Measurements from ENCODE around the gene HSFX1.
"Not testable (repeated sequence)": the region's sequence is repeated elsewhere in the genome, so short reads cannot be mapped to it uniquely, and the experiment has no call there.

DNA sequence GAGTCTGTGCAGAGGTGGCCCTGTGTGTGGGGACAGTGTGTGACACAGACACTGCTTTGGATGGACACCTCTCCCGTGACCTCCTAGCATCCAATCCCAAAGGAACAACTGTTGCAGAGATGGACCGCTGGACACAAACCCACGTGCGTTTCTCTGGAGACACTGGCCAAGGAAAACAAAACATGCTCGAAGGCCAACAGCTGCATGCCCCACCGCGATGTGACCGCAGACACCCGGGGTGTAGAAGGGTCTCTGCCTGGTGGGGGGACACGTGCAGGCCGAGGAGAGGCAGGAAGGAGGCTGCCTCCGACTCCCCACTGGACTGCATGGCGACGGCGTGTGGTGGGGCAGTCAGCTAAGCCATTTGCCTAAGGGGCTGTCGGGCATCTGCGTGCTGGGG is at the start of gene HSFX1:
- not testable (repeated sequence) for TF ChIP-seq EZH2phosphoT487 (IDR thresholded peaks at IDR 0.05; ENCODE audit: low read depth)
- TF ChIP-seq, protein P1, sequence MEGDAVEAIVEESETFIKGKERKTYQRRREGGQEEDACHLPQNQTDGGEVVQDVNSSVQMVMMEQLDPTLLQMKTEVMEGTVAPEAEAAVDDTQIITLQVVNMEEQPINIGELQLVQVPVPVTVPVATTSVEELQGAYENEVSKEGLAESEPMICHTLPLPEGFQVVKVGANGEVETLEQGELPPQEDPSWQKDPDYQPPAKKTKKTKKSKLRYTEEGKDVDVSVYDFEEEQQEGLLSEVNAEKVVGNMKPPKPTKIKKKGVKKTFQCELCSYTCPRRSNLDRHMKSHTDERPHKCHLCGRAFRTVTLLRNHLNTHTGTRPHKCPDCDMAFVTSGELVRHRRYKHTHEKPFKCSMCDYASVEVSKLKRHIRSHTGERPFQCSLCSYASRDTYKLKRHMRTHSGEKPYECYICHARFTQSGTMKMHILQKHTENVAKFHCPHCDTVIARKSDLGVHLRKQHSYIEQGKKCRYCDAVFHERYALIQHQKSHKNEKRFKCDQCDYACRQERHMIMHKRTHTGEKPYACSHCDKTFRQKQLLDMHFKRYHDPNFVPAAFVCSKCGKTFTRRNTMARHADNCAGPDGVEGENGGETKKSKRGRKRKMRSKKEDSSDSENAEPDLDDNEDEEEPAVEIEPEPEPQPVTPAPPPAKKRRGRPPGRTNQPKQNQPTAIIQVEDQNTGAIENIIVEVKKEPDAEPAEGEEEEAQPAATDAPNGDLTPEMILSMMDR (IDR thresholded peaks at IDR 0.05; ENCODE audit: low read depth, low read length): not testable (repeated sequence)

Data from OCI-LY3 (cell line).